MCF 10A (cell line): ENCODE measurements around the gene PPM1H. TPM values are rescaled to one million over a fixed set of nuclear protein-coding genes. Genes with fewer than 3 reads are reported as not detected.

ENCODE experiments used
- BruUV-seq: library from RNA; stranded (reverse); fragments of 400-500 nt; replicated peaks from 2 replicates; lab custom pipeline; 2021; lab: Mats Ljungman, UMichigan
- CTCF ChIA-PET: fragments of 300-600 bp; sonication (Branson Sonifier 250); formaldehyde crosslinking; extraction: SDS; loops from one replicate; lab custom pipeline; 2021; ENCODE audit warnings: antibody characterized with exemption, inconsistent platforms; lab: Yijun Ruan, JAX
- POLR2A ChIA-PET: fragments of 300-600, 350-650 bp; sonication (Branson Sonifier 250); formaldehyde crosslinking; extraction: SDS; loops from one replicate; lab custom pipeline; 2020; ENCODE audit warnings: antibody characterized with exemption, inconsistent platforms; lab: Yijun Ruan, JAX
- DNase-seq: peaks from one replicate; pipeline ENCODE4 v3.0.0-alpha.2; 2018; ENCODE audit not compliant: unreplicated experiment
- H3K27ac Mint-ChIP-seq: one replicate; pipeline ENCODE4 v1.8.0; 2022; ENCODE audit warnings: mild to moderate bottlenecking, low read depth, mixed read lengths; ENCODE audit not compliant: unreplicated experiment
- H3K27me3 Mint-ChIP-seq: one replicate; pipeline ENCODE4 v1.8.0; 2022; ENCODE audit warnings: mixed read lengths; ENCODE audit not compliant: insufficient read depth, unreplicated experiment
- H3K36me3 Mint-ChIP-seq: one replicate; pipeline ENCODE4 v1.8.0; 2022; ENCODE audit warnings: mild to moderate bottlenecking, moderate library complexity, mixed read lengths; ENCODE audit not compliant: insufficient read depth, unreplicated experiment
- H3K4me1 Mint-ChIP-seq: one replicate; pipeline ENCODE4 v1.8.0; 2022; ENCODE audit warnings: mixed read lengths; ENCODE audit not compliant: insufficient read depth, unreplicated experiment
- H3K4me3 Mint-ChIP-seq: one replicate; pipeline ENCODE4 v1.8.0; 2022; ENCODE audit warnings: mild to moderate bottlenecking, moderate library complexity, mixed read lengths; ENCODE audit not compliant: unreplicated experiment
- H3K9me3 Mint-ChIP-seq: one replicate; pipeline ENCODE4 v1.8.0; 2022; ENCODE audit warnings: mixed read lengths; ENCODE audit not compliant: unreplicated experiment
- intact Hi-C: fragments of 100-400 bp; cut with micrococcal nuclease; formaldehyde crosslinking; loops from 2 replicates; pipeline ENCODE4 v1.14.1; 2022
- total RNA-seq: library from RNA; stranded (reverse); gene quantifications from 2 replicates; pipeline ENCODE4 v1.2.3, GENCODE V29; 2022
- TF ChIP-seq, protein P1 (sequence below): fragments of 200-600 bp; IDR thresholded peaks from one replicate; pipeline ENCODE4 v1.8.0; 2022; ENCODE audit warnings: antibody characterized with exemption, mild to moderate bottlenecking; ENCODE audit not compliant: unreplicated experiment

Gene PPM1H
- total RNA-seq, 1 experiment from 2014 or later = 0.49 TPM

DNA sequence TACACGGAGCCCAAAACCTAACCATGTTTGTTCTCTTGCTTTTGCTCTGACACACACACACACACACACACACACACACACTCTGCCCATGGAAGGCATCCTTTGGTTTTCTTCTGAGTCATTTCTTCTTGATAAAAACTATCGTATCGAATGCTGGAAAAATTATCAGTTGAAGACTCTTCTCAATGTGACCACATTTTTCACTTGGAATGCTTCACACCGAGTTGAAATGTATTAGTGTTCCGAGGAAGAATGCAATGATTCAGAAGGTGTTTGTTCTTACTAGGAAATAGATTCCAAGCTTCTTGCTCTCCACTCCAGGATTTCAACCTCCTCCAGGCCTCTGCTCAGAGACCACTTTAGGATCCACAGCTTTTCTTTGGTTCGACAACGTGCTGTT, 242.1 kb downstream of the PPM1H start:
- CTCF ChIA-PET = no interaction called here
- no peak for DNase-seq
- intact Hi-C loops = no loop called here
- H3K9me3 Mint-ChIP-seq = no peaks in the 10 kb centered on the region
- H3K27me3 Mint-ChIP-seq = no peaks in the 10 kb centered on the region
- TF ChIP-seq, protein P1, sequence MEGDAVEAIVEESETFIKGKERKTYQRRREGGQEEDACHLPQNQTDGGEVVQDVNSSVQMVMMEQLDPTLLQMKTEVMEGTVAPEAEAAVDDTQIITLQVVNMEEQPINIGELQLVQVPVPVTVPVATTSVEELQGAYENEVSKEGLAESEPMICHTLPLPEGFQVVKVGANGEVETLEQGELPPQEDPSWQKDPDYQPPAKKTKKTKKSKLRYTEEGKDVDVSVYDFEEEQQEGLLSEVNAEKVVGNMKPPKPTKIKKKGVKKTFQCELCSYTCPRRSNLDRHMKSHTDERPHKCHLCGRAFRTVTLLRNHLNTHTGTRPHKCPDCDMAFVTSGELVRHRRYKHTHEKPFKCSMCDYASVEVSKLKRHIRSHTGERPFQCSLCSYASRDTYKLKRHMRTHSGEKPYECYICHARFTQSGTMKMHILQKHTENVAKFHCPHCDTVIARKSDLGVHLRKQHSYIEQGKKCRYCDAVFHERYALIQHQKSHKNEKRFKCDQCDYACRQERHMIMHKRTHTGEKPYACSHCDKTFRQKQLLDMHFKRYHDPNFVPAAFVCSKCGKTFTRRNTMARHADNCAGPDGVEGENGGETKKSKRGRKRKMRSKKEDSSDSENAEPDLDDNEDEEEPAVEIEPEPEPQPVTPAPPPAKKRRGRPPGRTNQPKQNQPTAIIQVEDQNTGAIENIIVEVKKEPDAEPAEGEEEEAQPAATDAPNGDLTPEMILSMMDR = no peak
- no peak overlapping the region for H3K27ac Mint-ChIP-seq
- no peaks in the 10 kb centered on the region for H3K36me3 Mint-ChIP-seq
- BruUV-seq = no TSS peak
- H3K4me3 Mint-ChIP-seq = no peak overlapping the region
- peaks cover 8% of the 10 kb centered on the region for H3K4me1 Mint-ChIP-seq
- POLR2A ChIA-PET = no interaction called here

DNA sequence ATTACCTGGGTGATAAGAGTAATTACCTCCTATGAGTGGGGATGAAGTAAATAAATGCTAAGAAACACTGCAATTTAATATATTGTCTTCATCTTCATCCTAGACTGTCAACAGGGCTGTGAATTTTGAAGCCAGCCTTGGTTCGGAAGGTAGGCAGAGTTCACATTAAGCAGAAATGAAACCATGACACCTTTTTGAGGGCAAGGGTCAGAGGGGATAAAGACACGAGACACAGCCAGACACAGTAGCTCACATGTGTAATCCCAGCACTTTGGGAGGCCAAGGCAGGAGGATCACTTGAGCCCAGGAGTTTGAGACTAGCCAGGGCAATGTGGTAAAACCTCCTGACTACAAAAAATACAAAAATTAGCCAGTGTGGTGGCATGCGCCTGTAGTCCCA, 243.6 kb downstream of the PPM1H start:
- H3K9me3 Mint-ChIP-seq = no peaks in the 10 kb centered on the region
- intact Hi-C loops = no loop called here
- POLR2A ChIA-PET = no interaction called here
- H3K4me3 Mint-ChIP-seq = no peak overlapping the region
- no peak for DNase-seq
- no peaks in the 10 kb centered on the region for H3K27me3 Mint-ChIP-seq
- CTCF ChIA-PET = no interaction called here
- no peaks in the 10 kb centered on the region for H3K36me3 Mint-ChIP-seq
- BruUV-seq = no TSS peak
- peaks cover 8% of the 10 kb centered on the region for H3K4me1 Mint-ChIP-seq
- H3K27ac Mint-ChIP-seq = no peak overlapping the region
- TF ChIP-seq, protein P1 = no peak

DNA sequence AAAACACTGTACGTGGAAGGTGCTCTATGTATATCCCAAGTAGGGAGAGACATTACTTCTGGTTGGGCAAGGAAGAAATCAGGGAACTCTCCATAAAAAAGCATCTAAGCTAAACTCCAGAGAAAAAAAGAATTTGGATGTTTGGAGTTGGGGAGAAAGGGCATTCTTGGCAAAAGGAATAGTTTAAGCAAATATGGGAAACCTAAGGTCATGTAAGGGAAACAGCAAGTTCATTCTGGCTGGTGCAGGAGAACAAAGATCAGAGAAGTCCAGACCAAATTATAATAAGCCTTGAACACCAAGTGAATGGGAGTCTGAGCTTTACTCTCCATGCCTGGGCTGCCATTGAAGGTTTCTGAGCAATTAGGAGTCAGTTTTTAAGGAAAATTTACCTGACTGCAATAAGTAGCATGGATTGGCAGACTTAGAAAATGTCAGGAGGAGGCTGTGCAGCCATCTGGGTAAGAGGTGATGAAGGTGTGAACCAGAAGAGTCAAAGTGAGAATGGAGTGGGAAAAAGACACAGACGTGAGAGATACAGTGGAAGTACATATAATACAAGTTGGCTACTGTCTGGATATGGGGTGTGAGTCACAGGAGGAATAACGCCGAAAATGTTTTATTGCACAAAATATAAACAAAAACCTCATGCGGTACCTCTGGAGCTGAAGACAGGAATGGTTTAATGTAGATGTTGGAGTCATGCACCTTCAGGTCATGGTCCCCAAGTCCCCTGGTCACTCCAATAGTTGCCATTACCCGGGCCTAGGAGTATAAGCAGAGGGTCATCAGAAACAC, 245.7 kb downstream of the PPM1H start:
- intact Hi-C loops = no loop called here
- no TSS peak for BruUV-seq
- Mint-ChIP-seq H3K27me3 (no peaks in the 10 kb centered on the region), H3K9me3 (no peaks in the 10 kb centered on the region), H3K4me3 (no peak overlapping the region), H3K27ac (no peak overlapping the region), H3K4me1 (peaks cover 8% of the 10 kb centered on the region), H3K36me3 (no peaks in the 10 kb centered on the region)
- ChIA-PET CTCF (interaction anchor here (0.7 to 1.0 kb wide), 4 partner anchors 13 to 293 kb away, joined by 3 to 4 read pairs (median 3); no protein-coding TSS in a partner anchor), POLR2A (interaction anchor here (1.2 kb wide), 1 partner anchor 35 kb away, joined by 3 read pairs; no protein-coding TSS in a partner anchor)
- peak; percentile 45 for DNase-seq
- TF ChIP-seq, protein P1 = no peak

DNA sequence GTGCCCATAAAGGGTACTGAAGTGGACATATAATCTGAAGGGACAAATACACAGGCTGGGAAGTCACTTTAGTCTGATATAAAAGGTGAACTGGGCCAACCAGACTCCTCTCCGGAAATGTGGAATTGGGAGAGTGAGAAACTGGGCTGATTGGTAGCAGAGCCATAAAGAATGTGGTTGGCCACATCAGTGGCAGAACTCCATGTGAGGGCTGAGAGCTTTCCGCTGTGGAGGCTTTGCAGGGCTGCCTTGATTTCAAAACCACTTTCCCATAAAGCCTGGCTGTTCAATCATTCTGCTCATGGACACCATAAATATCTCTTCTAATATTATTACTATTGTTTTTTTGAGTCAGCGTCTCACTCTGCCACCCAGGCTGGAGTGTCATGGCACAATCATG, 248.0 kb downstream of the PPM1H start:
- Mint-ChIP-seq H3K27ac (no peak overlapping the region), H3K9me3 (no peaks in the 10 kb centered on the region), H3K4me1 (peaks cover 8% of the 10 kb centered on the region), H3K27me3 (no peaks in the 10 kb centered on the region), H3K4me3 (no peak overlapping the region), H3K36me3 (no peaks in the 10 kb centered on the region)
- ChIA-PET CTCF (interaction anchor here (0.8 kb wide), 1 partner anchor 107 kb away, joined by 3 read pairs; no protein-coding TSS in a partner anchor), POLR2A (no interaction called here)
- no TSS peak for BruUV-seq
- intact Hi-C loops = no loop called here
- no peak for DNase-seq
- TF ChIP-seq, protein P1 = no peak
